Uterus (tissue), 4 donors: ENCODE data around the gene CACNA2D2. TPM values are rescaled to one million over a fixed set of nuclear protein-coding genes. Genes with fewer than 3 reads are reported as not detected.

Experiments used
- DNase-seq, 2 donors: peaks; one replicate each; pipeline ENCODE4 v3.0.0-alpha.2; 2019 to 2020
- H3K27ac ChIP-seq, 2 donors: fragments of 200-600 bp; sonication (generic); 1 replicate in 1 of 2; 2 replicates in 1 of 2; pipeline ENCODE4 v1.5.1; 2016 to 2018
- H3K27me3 ChIP-seq, 2 donors: fragments of 200-600 bp; sonication (generic); one replicate each; pipeline ENCODE4 v1.5.1; 2018 to 2019; ENCODE audit warnings: control low read depth in 1 of 2
- H3K36me3 ChIP-seq, 2 donors: fragments of 200-600 bp; sonication (generic); one replicate each; pipeline ENCODE4 v1.5.1; 2019; ENCODE audit warnings: control low read depth in 1 of 2
- H3K4me1 ChIP-seq, 2 donors: fragments of 200-600 bp; sonication (generic); one replicate each; pipeline ENCODE4 v1.5.1; 2018 to 2019; ENCODE audit warnings: control low read depth in 1 of 2
- H3K4me3 ChIP-seq, 2 donors: fragments of 200-600 bp; sonication (generic); 1 replicate in 1 of 2; 2 replicates in 1 of 2; pipeline ENCODE4 v1.5.1; 2018 to 2019; ENCODE audit warnings: mild to moderate bottlenecking in 1 of 2
- H3K9me3 ChIP-seq, 2 donors: fragments of 200-600 bp; sonication (generic); one replicate each; pipeline ENCODE4 v1.5.1; 2019; ENCODE audit warnings: control low read depth in 1 of 2
- CTCF ChIP-seq, 4 experiments: fragments of 200-600 bp in 2 of 4; fragments of 450-650 bp in 2 of 4; sonication (generic) in 2 of 4; IDR thresholded peaks; one replicate each; pipeline ENCODE4 v1.5.1; 2016 to 2019; ENCODE audit warnings: antibody characterized with exemption in 4 of 4, mild to moderate bottlenecking in 2 of 4, moderate library complexity in 1 of 4
- POLR2A ChIP-seq, 2 donors: fragments of 450-650 bp; IDR thresholded peaks; one replicate each; pipeline ENCODE4 v1.6.1; 2016; ENCODE audit warnings: antibody characterized with exemption in 2 of 2, mild to moderate bottlenecking in 1 of 2, moderate library complexity in 1 of 2
- intact Hi-C: fragments of 100-400 bp; cut with DNase I; formaldehyde crosslinking; loops from one replicate; pipeline ENCODE4 v1.15.1; 2023; ENCODE audit warnings: low total_unique reads
- total RNA-seq, 4 donors: library from RNA; depleted of rRNA in 3 of 4; stranded (reverse); fragments of >200 nt in 3 of 4; gene quantifications; one replicate each; pipeline versions ENCODE4 v1.1.0 to v1.2.4, GENCODE V29; 2014 to 2023
- donor health status: DM: yes; HTN: yes; CAD: no.

The CACNA2D2 gene
- total RNA-seq, 4 donors from 2014 or later, result under 0.01 to 6.1 (median 5.3) TPM; not detected in 1

DNA sequence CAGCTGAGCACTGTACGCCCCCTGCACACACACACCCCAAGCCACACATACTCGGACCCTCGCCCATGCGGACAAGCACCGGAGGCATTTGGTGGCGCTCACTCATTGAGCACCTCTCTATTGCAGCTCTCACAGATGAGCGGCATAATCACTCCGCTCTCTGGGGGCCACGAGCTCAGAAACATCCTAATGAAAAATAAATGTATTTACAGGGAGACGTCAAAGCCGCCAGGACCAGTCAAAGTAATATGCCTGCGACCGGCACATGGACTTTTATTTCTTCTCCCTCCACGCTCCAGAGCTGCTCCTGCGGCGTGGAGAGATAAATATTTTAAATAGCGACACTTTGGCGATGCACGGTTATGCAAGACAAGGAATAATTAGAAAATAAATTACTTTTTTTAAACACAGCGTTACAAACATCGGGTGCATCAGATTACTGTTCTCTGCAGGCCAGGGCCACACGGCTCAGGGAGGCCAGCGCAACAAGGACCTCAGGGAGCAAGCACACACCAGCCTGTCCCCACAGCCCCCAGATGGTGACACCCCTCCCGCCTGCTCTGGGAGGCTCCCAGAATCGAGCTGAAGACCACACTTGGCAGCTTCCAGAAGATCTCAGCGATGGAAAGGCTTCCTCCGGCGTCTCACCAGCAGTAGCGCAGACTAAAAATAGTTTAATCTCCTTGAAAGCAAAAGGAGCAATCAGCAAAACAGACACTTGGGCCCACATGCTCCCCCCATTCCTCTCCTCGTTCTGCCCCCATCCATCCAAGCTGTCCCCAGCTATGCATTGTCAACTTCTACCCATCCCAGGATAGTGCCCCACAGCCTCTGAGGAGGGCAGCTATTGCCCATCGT is 48.0 kb downstream of the CACNA2D2 start:
- Histone ChIP-seq H3K4me3 (no peak overlapping the region), H3K36me3 (no peaks in the 10 kb centered on the region), H3K27me3 (no peaks in the 10 kb centered on the region), H3K27ac (no peak overlapping the region), H3K9me3 (no peaks in the 10 kb centered on the region), H3K4me1 (no peaks in the 10 kb centered on the region)
- intact Hi-C loops, result no loop called here
- TF ChIP-seq CTCF (IDR thresholded peaks at IDR 0.05) (no peak), POLR2A (IDR thresholded peaks at IDR 0.05) (no peak)
- no peak for DNase-seq

DNA sequence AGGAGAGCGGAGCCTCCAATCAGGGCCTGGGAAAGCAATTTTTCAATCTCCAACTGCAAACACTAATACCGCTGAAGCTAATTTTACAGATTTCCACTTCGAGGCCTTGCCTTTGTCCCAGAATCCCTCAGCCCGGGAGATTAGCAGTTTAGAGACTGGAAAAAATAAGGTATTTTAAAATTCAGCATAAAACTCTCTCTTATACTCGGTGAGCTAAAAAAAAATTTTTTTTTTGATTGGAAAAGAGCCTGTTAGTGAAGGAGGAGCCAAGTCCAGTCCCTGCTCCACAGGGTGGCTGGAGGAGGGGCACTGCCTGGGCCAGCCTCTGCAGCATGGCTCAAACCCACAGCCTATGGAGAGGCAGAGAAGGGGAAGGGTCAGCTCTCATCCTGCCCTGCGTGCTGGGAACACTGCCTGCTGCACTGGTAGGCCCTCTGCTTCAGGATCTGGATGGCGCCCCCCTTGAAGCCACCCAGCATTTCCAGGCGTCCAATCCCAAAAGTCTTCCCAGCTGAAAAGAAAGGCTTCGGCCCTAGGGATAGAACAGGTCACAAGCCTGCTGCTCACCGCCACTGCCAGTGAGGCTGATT is 48.9 kb downstream of the CACNA2D2 start:
- H3K9me3 ChIP-seq, result no peaks in the 10 kb centered on the region
- no peak overlapping the region for H3K4me3 ChIP-seq
- intact Hi-C loops, result no loop called here
- TF ChIP-seq CTCF (IDR thresholded peaks at IDR 0.05) (no peak), POLR2A (IDR thresholded peaks at IDR 0.05) (no peak)
- no peaks in the 10 kb centered on the region for H3K4me1 ChIP-seq
- DNase-seq, result no peak
- H3K36me3 ChIP-seq, result no peaks in the 10 kb centered on the region
- H3K27me3 ChIP-seq, result no peaks in the 10 kb centered on the region
- no peak overlapping the region for H3K27ac ChIP-seq

DNA sequence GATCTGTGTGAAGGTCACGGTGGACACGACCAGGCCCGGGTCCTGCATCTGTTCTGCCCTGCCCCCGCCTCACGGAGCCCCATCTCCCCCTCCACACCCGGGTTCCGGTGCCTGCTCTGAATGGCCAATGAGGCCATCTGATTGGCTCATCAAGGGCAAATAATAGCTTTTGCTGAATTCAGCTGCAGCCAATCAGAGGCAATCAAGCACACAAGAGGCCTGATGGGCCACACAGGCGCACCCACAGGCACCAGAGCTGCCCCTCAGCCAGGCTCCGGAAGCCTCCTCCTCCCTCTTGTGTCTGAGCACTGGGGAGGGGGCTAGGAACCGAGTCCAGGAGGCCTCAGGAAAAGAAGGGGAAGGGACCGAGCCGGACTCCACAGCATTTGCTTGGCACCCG is 49.5 kb downstream of the CACNA2D2 start:
- no peaks in the 10 kb centered on the region for H3K4me1 ChIP-seq
- no peak overlapping the region for H3K4me3 ChIP-seq
- no peak for DNase-seq
- no peak for TF ChIP-seq POLR2A (IDR thresholded peaks at IDR 0.05)
- no peak for TF ChIP-seq CTCF (IDR thresholded peaks at IDR 0.05)
- H3K36me3 ChIP-seq, result no peaks in the 10 kb centered on the region
- intact Hi-C loops, result no loop called here
- no peak overlapping the region for H3K27ac ChIP-seq
- no peaks in the 10 kb centered on the region for H3K27me3 ChIP-seq
- H3K9me3 ChIP-seq, result no peaks in the 10 kb centered on the region

GRCh38 chr3:50450209-50450921 is 53.1 kb downstream of the CACNA2D2 start:
- Histone ChIP-seq H3K9me3 (no peaks in the 10 kb centered on the region), H3K27ac (peak overlapping the region; percentile 30 to 41), H3K4me3 (no peak overlapping the region), H3K36me3 (no peaks in the 10 kb centered on the region), H3K27me3 (no peaks in the 10 kb centered on the region), H3K4me1 (no peaks in the 10 kb centered on the region)
- no peak for TF ChIP-seq CTCF (IDR thresholded peaks at IDR 0.05)
- no peak for TF ChIP-seq POLR2A (IDR thresholded peaks at IDR 0.05)
- intact Hi-C loops, result no loop called here
- DNase-seq, result peak; percentile 37 to 50
